ENCODE measurements around the gene PLEKHO2.

PLEKHO2 gene

GRCh38 chr15:64911311-64912186 is 69.8 kb downstream of the PLEKHO2 start, which contains the start of gene ANKDD1A:
TSS of gene ANKDD1A (plus strand) at chr15:64911902. CDS start at chr15:64911931, 29 bp downstream.
- Histone ChIP-seq H3K4me3 (ENCODE audit: low read length) (peak within 1 kb of the TSS; percentile 52), H3K27me3 (ENCODE audit: control insufficient read depth, low read length) (peaks cover 23% of the 10 kb centered on the region), H3F3A (ENCODE audit: control insufficient read depth, insufficient read depth) (no peaks in the 10 kb centered on the region), H3K27ac (ENCODE audit: low read depth, low read length) (no peak within 1 kb of the TSS), H3K9me3 (ENCODE audit: control insufficient read depth, insufficient read depth, low read length) (no peaks in the 10 kb centered on the region), H3K9me2 (replicated peaks; ENCODE audit: control insufficient read depth, low read length) (no peaks in the 10 kb centered on the region), H3K79me2 (ENCODE audit: control insufficient read depth, low read length) (no peaks in the 10 kb centered on the region), H3K36me3 (ENCODE audit: control insufficient read depth, low read length) (no peaks in the 10 kb centered on the region), H4K20me1 (ENCODE audit: control insufficient read depth, insufficient read depth, low read depth, low read length) (no peaks in the 10 kb centered on the region; the same call in 1 of the 2 replicates), H3K4me2 (ENCODE audit: low read length) (peak within 1 kb of the TSS; percentile 48), H3K4me1 (ENCODE audit: control insufficient read depth, low read length) (peaks cover 7% of the 10 kb centered on the region; the same call in 1 of the 2 replicates)
- TF ChIP-seq EZH2phosphoT487 (IDR thresholded peaks at IDR 0.05; ENCODE audit: borderline replicate concordance, low read length): peak; percentile 59; the same call in 1 of the 2 replicates
- no peak for TF ChIP-seq CTCF (IDR thresholded peaks at IDR 0.05; ENCODE audit: low read depth, low read length, poor library complexity, severe bottlenecking)

- H3K4me1 ChIP-seq (ENCODE audit: control insufficient read depth, low read length): peaks cover 7% of the 10 kb centered on the region; the same call in 1 of the 2 replicates
- TF ChIP-seq CTCF (IDR thresholded peaks at IDR 0.05; ENCODE audit: low read depth, low read length, poor library complexity, severe bottlenecking) (no peak), EZH2phosphoT487 (IDR thresholded peaks at IDR 0.05; ENCODE audit: borderline replicate concordance, low read length) (no peak)
- H3K27me3 ChIP-seq (ENCODE audit: control insufficient read depth, low read length): peaks cover 23% of the 10 kb centered on the region
- no peaks in the 10 kb centered on the region for H3F3A ChIP-seq (ENCODE audit: control insufficient read depth, insufficient read depth)
- no peak overlapping the region for H3K27ac ChIP-seq (ENCODE audit: low read depth, low read length)
- no peak overlapping the region for H3K4me3 ChIP-seq (ENCODE audit: low read length)
- H3K79me2 ChIP-seq (ENCODE audit: control insufficient read depth, low read length): no peaks in the 10 kb centered on the region
- H3K9me3 ChIP-seq (ENCODE audit: control insufficient read depth, insufficient read depth, low read length): no peaks in the 10 kb centered on the region
- H3K4me2 ChIP-seq (ENCODE audit: low read length): no peak overlapping the region
- no peaks in the 10 kb centered on the region; the same call in 1 of the 2 replicates for H4K20me1 ChIP-seq (ENCODE audit: control insufficient read depth, insufficient read depth, low read depth, low read length)
- no peaks in the 10 kb centered on the region for H3K9me2 ChIP-seq (replicated peaks; ENCODE audit: control insufficient read depth, low read length)
- no peaks in the 10 kb centered on the region for H3K36me3 ChIP-seq (ENCODE audit: control insufficient read depth, low read length)
Measured at GRCh38 chr15:64912379-64913325, 70.9 kb downstream of the PLEKHO2 start.

GRCh38 chr15:64915518-64916227 is 74.0 kb downstream of the PLEKHO2 start:
- Histone ChIP-seq H3K9me3 (ENCODE audit: control insufficient read depth, insufficient read depth, low read length) (no peaks in the 10 kb centered on the region), H3K36me3 (ENCODE audit: control insufficient read depth, low read length) (no peaks in the 10 kb centered on the region), H3K4me3 (ENCODE audit: low read length) (no peak overlapping the region), H3K9me2 (replicated peaks; ENCODE audit: control insufficient read depth, low read length) (no peaks in the 10 kb centered on the region), H3K4me1 (ENCODE audit: control insufficient read depth, low read length) (peaks cover 7% of the 10 kb centered on the region; the same call in 1 of the 2 replicates), H3K27ac (ENCODE audit: low read depth, low read length) (no peak overlapping the region), H4K20me1 (ENCODE audit: control insufficient read depth, insufficient read depth, low read depth, low read length) (no peaks in the 10 kb centered on the region; the same call in 1 of the 2 replicates), H3K27me3 (ENCODE audit: control insufficient read depth, low read length) (peaks cover 20% of the 10 kb centered on the region), H3K79me2 (ENCODE audit: control insufficient read depth, low read length) (no peaks in the 10 kb centered on the region), H3K4me2 (ENCODE audit: low read length) (no peak overlapping the region), H3F3A (ENCODE audit: control insufficient read depth, insufficient read depth) (no peaks in the 10 kb centered on the region)
- no peak for TF ChIP-seq CTCF (IDR thresholded peaks at IDR 0.05; ENCODE audit: low read depth, low read length, poor library complexity, severe bottlenecking)
- TF ChIP-seq EZH2phosphoT487 (IDR thresholded peaks at IDR 0.05; ENCODE audit: borderline replicate concordance, low read length): no peak
